Brain microvascular endothelial cell (primary cell): ENCODE data around the gene TNIK.

Experiments used
- DNase-seq: peaks from one replicate; pipeline ENCODE4 v3.0.0-alpha.2; 2020
- H3K27ac ChIP-seq: fragments of 250-450 bp; sonication (Bioruptor Pico); 2 replicates; pipeline ENCODE4 v1.5.1; 2020; ENCODE audit warnings: mild to moderate bottlenecking, moderate library complexity
- H3K27me3 ChIP-seq: fragments of 250-450 bp; sonication (Bioruptor Pico); replicated peaks from 2 replicates; pipeline ENCODE4 v1.5.1; 2020; ENCODE audit warnings: mild to moderate bottlenecking
- H3K36me3 ChIP-seq: fragments of 250-450 bp; sonication (Bioruptor Pico); replicated peaks from 2 replicates; pipeline ENCODE4 v1.5.1; 2020; ENCODE audit warnings: mild to moderate bottlenecking
- H3K4me3 ChIP-seq: 2 replicates; pipeline ENCODE4 v1.5.1; 2011; ENCODE audit warnings: low read depth, mild to moderate bottlenecking, control low read depth, low read length, moderate library complexity
- in situ Hi-C: cut with HindIII; loops from 2 replicates; pipeline ENCODE4 v1.10.0; 2017; ENCODE audit warnings: low sequenced_read_pairs, low pct_ligation_motif_present
- TF ChIP-seq, protein P1 (sequence below): IDR thresholded peaks from 2 replicates; pipeline ENCODE4 v1.5.1; 2011; ENCODE audit warnings: low read depth, mild to moderate bottlenecking, moderate library complexity, low read length, control low read depth, inconsistent platforms; ENCODE audit errors: missing control alignments

TNIK gene

DNA sequence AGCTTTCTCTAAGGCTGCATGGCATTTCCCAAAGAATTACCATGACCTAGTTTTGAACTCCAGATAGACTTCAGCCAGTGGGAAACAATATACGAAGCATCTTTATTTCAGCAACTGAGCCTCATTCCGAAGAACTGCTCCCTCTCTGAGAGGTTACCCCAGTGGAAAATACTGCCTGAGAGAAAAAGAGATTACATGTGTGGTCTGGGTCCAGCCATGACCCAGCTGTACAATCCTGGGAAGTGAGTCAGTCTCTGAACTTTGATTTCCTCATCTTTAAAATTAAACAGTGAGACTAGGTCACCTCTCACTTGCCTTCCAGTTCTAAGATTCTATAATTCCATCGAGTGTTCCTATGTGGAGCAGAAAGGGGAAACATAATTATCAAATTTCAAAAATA, 42.4 kb downstream of the TNIK start:
- in situ Hi-C loops = no loop called here
- H3K27ac ChIP-seq = peak overlapping the region; percentile 99
- H3K4me3 ChIP-seq = no peak overlapping the region
- H3K27me3 ChIP-seq = no peaks in the 10 kb centered on the region
- peak; percentile 92 for DNase-seq
- TF ChIP-seq, protein P1, sequence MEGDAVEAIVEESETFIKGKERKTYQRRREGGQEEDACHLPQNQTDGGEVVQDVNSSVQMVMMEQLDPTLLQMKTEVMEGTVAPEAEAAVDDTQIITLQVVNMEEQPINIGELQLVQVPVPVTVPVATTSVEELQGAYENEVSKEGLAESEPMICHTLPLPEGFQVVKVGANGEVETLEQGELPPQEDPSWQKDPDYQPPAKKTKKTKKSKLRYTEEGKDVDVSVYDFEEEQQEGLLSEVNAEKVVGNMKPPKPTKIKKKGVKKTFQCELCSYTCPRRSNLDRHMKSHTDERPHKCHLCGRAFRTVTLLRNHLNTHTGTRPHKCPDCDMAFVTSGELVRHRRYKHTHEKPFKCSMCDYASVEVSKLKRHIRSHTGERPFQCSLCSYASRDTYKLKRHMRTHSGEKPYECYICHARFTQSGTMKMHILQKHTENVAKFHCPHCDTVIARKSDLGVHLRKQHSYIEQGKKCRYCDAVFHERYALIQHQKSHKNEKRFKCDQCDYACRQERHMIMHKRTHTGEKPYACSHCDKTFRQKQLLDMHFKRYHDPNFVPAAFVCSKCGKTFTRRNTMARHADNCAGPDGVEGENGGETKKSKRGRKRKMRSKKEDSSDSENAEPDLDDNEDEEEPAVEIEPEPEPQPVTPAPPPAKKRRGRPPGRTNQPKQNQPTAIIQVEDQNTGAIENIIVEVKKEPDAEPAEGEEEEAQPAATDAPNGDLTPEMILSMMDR = no peak
- no peaks in the 10 kb centered on the region for H3K36me3 ChIP-seq

DNA sequence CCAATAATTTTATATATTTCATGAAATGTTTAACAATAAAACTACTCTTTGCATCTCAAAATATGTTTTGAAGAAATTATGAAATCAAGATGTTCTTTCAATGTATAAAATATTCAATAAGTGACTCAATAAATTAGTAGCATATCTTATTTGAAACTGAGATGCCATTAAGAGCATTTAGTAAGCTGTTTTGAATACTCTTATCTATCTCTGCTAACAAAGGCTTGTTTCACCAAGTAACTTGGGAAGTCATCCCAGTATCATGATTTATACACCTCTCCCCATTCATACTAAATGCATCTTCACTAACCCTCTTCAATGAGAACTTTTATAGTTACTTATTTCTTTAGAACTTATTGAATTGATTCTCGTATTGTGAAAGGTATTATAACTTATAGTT, 43.1 kb downstream of the TNIK start:
- TF ChIP-seq, protein P1 = no peak
- Histone ChIP-seq H3K36me3 (no peaks in the 10 kb centered on the region), H3K27ac (peak overlapping the region; percentile 99), H3K27me3 (no peaks in the 10 kb centered on the region), H3K4me3 (no peak overlapping the region)
- no peak for DNase-seq
- in situ Hi-C loops = no loop called here

DNA sequence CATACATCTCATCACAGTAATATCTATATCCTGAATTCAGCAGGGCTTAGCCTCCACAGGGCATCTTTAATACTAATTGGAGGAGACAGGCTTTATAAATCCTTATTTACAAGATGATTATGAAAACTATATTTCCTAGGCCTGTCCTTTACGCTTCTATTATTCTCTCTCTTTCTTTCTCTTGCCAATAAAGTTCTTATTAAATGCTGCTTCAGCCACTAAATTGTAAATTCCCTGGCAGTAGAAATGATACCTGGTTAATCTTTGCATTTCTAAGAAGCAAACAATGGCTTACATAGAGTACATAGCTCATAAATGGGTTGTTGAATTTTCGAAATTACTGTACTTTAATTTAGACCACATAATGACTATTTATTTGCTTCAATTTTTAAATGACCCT, 43.5 kb downstream of the TNIK start:
- in situ Hi-C loops = no loop called here
- DNase-seq = no peak
- no peaks in the 10 kb centered on the region for H3K27me3 ChIP-seq
- peak overlapping the region; percentile 99 for H3K27ac ChIP-seq
- TF ChIP-seq, protein P1 = no peak
- no peaks in the 10 kb centered on the region for H3K36me3 ChIP-seq
- H3K4me3 ChIP-seq = no peak overlapping the region

DNA sequence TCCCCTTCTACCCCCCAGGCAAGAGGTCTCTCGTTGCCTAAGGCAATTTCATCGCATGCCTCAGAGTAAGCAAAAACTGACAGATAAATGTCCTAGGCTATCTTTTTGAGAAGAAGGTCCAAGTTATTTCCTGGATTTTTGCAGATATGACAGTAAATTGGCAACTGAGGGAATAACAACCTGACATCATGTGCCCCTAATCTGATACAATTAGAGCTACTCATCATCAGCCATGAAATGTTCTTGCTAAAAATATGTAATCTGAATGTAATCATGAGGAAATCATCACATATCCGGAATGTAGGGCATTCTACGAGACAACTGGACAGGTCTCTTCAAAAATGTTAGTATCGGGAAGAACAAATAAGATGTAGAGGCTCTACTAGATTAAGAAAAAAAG, 44.1 kb downstream of the TNIK start:
- H3K27ac ChIP-seq = peak overlapping the region; percentile 99

DNA sequence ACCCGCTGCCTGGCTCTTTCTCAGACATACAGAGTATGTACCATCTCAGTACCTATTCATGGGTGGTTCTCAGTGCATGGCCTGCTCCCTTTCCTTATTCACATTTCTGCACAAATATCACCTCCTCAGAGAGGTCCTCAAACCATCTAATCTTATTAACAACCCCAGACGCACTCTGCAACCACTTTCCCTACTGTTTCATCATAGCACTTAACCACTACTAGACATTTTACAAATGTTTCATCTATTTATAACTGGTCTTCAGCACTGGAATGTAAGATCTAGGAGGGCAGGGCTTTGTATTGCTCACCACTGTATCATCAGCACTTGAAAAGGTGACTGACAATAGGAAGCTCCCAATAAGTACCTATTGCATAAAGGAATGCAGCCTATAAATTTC, 45.1 kb downstream of the TNIK start:
- Histone ChIP-seq H3K27me3 (no peaks in the 10 kb centered on the region), H3K36me3 (no peaks in the 10 kb centered on the region), H3K27ac (peak overlapping the region; percentile 99), H3K4me3 (no peak overlapping the region)
- in situ Hi-C loops = no loop called here
- TF ChIP-seq, protein P1 = no peak
- DNase-seq = peak; percentile 68

More for the DNA sequence above, 44.1 kb downstream of the TNIK start:
- peak; percentile 23 for DNase-seq
- in situ Hi-C loops = no loop called here
- TF ChIP-seq, protein P1 = no peak
- H3K4me3 ChIP-seq = no peak overlapping the region
- H3K27me3 ChIP-seq = no peaks in the 10 kb centered on the region
- H3K36me3 ChIP-seq = no peaks in the 10 kb centered on the region

DNA sequence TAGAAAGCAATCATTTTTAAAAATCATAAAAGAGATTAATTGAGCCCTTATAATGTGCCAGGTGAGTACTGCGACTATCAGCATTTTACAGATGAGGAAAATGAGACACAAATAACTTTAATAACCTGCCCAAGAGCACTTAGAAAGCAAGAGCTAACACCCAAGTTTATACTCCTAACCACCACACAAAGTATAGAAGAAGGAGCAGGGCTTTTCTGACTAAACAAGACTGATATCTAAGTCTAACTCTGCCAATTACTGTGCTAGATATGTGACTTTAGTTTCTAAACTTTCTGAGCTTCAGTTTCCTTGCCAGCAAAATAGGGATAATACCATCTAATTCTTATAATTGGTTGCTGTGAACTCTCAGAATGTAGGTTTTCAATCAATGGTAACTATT, 47.7 kb downstream of the TNIK start:
- no peak overlapping the region for H3K4me3 ChIP-seq
- in situ Hi-C loops = no loop called here
- H3K36me3 ChIP-seq = no peaks in the 10 kb centered on the region
- no peak for DNase-seq
- no peak overlapping the region for H3K27ac ChIP-seq
- TF ChIP-seq, protein P1 = no peak
- H3K27me3 ChIP-seq = no peaks in the 10 kb centered on the region
